Adipose tissue (tissue), 3 donors: ENCODE measurements around the gene SCAMP4. TPM values are rescaled to one million over a fixed set of nuclear protein-coding genes. Genes with fewer than 3 reads are reported as not detected.

Source experiments
- H3K27ac ChIP-seq: one replicate; pipeline ENCODE4 v1.5.1; 2013; ENCODE audit warnings: low read depth, low read length
- WGBS, 3 donors: extraction: QIAGEN DNeasy Blood & Tissue Kit; methylation state at CpG; one replicate each; pipeline ENCODE4 v1.1.7; 2013; 5-methylcytosine and 5-hydroxymethylcytosine counted together
- polyA plus RNA-seq, 3 donors: library from polyadenylated mRNA; stranded (reverse); fragments of 200-250 nt; gene quantifications; one replicate each; pipeline ENCODE4 v1.2.3, GENCODE V29; 2013
- donor health status: healthy with polysubstance abuse.
- donor health status: Bipolar disorder and iron deficiency.
- donor health status: healthy.

SCAMP4 gene
- polyA plus RNA-seq, 3 donors, result 18.7 to 29.2 (median 24.0) TPM

DNA sequence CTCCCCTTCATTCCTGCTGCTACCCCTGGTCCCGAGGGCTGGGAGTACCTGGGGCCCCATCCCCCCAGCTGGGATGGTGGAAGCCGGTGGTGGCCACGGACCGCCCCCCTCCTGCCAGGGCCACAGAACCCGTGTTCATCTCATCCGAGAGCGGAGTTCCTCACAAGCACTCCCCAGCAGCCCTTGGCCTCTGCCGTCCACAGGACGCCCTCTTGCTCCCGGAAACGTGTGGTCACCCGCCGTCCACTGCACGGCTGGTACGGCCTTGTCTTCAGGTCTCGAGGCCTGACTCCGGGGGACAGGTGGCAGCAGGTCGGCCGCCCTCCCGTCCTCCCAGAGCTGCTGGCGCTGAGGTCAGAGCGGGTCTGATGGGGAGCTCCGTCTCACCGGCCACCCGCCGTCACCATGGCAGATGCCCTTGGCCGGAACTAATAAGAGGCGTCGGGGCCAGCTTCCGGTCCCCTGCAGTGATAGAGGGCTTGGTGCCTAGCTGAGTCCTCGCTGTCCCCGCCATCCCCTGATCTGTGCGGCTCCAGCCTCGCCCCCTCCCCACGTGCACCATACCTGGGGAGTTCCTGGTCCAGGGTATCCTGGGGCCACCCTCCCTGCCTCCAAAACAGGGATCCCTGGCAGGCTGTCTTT, 19.2 kb downstream of the SCAMP4 start:
- 93 to 94% (median 93%) methylated on average over 31 to 35 of the region's 35 CpGs for WGBS, 3 donors
- H3K27ac ChIP-seq, result no peak overlapping the region

DNA sequence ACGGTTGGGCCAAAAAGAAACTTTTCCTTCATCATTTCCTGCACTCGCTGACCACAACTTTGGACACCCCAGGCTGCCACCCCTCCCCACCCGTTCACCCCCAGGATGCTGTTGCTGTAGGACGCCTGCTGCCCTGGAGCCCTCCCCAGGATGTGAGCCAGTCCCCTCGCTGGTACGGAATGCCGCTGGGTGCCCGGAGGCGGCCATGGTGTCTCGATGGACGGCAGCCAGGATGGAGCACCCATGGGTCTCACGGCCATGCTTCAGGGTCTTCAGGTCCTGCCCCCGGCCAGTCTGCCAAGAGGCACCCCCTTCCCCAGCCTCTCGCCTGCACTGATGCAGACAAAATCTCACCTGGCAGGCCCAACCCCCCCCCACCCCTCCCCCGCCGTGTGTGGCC, 20.3 kb downstream of the SCAMP4 start:
- 82 to 89% (median 82%) methylated on average over 16 of the region's 16 CpGs for WGBS, 3 donors
- H3K27ac ChIP-seq, result no peak overlapping the region

DNA sequence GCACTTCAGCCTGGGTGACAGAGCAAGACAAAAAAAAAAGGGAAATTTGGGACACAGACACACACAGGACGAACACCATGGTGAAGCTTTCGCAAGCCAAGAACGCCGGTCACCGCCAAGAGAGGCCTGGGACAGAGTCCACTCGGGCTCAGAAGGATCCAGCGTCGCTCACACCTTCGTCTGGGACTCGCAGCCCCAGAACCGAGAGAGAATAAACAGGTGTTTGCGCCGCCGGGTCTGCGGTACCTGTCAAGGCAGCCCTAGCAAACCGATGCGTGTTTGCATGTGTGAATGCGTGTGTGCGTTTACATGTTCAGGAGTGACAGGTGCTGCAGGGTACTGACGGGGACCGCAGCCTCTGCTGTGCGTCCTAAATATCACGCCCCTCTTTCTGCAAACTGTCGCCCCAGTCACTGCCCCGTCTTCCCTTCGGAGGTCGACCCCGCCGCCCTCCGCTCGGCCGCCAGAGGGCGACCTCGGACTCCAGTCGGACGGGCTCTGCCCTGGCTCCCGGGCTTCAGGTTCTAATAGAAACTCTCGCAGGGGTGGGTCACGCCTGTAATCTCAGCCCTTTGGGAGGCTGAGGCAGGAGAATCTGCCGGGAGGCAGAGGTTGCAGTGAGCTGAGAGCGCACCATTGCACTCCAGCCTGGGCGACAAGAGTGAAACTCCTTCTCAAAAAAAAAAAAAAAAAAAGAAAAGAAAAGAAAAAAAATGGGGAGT, 24.0 kb downstream of the SCAMP4 start:
- no peak overlapping the region for H3K27ac ChIP-seq
- WGBS, 3 donors, result 6 to 11% (median 10%) methylated on average over 41 to 42 of the region's 42 CpGs

DNA sequence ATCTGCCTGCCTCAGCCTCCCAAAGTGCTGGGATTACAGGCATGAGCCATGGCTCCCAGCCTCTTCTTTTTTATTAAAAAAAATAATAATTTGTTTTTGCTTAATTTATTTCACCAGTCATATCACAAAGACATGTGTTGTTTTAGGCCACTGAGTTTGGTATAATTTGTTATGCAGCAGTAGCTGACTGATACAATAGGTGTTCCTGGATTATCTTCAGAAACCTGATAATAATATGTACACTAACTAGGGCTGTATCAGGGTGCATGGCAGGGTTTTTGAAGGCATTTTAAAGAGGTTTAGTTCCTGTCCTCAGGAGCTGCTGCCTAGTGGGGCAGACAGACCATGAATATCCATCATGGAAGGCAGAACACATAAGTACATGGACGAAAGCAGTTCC, 26.2 kb downstream of the SCAMP4 start:
- H3K27ac ChIP-seq, result no peak overlapping the region
- WGBS, 3 donors, result 89 to 100% (median 93%) methylated on average over 1 of the region's 1 CpG

DNA sequence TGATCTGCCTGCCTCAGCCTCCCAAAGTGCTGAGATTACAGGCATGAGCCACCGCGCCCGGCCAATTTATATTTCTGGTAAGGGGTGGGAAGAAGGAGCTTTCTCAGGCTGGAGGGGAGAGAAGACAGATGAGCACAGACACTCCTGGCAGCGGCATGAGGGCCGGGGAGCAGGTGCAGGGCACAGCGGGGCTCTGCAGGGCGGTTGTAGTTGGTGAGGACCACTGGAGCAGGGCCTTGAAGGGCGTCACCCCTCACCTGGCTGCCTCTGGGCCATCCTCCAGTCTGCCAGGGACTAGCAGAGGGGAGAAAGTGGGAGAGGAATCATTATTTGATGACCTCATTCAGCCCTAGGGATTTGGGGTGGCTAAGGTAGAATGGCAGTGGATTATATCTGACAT, 27.2 kb downstream of the SCAMP4 start:
- 85 to 92% (median 89%) methylated on average over 8 of the region's 8 CpGs for WGBS, 3 donors

DNA sequence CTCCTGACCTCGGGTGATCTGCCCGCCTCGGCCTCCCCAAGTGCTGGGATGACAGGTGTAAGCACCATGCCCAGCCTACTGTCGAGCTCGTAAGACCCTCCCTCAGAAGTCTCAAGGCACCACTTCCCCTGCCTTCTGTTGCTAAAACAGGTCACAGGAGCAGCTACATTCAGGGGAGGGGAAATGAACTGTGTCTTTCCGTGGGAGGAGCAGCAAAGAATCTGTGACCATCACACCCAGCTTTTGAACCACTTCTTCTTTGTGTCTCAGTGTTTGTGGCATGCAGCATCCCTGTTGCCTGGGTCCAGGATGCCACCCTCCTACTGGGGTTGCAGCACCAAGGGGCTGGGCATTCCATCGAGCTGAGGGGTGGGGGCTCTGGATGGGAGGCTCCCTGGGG, 28.0 kb downstream of the SCAMP4 start:
- WGBS, 3 donors, result 71 to 75% (median 75%) methylated on average over 7 of the region's 7 CpGs
- H3K27ac ChIP-seq, result no peak overlapping the region

More for the DNA sequence above, 27.2 kb downstream of the SCAMP4 start:
- H3K27ac ChIP-seq, result no peak overlapping the region

DNA sequence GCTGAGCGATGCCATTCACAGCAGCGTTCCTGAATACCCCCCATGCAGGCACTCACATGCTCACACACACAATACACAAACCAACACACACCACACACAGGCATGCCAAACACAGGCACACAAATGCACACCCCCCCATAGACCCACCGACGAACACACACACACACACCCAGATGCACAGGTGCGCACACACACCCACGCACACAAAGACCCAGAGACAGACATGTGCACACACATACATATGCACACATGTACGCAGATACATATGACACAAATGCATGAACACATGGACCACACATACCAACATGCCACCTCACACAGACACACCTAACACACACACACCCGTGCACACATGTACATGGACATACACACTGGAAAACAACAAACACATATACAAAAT, 28.7 kb downstream of the SCAMP4 start:
- no peak overlapping the region for H3K27ac ChIP-seq
- WGBS, 3 donors, result 91 to 96% (median 93%) methylated on average over 8 of the region's 8 CpGs

DNA sequence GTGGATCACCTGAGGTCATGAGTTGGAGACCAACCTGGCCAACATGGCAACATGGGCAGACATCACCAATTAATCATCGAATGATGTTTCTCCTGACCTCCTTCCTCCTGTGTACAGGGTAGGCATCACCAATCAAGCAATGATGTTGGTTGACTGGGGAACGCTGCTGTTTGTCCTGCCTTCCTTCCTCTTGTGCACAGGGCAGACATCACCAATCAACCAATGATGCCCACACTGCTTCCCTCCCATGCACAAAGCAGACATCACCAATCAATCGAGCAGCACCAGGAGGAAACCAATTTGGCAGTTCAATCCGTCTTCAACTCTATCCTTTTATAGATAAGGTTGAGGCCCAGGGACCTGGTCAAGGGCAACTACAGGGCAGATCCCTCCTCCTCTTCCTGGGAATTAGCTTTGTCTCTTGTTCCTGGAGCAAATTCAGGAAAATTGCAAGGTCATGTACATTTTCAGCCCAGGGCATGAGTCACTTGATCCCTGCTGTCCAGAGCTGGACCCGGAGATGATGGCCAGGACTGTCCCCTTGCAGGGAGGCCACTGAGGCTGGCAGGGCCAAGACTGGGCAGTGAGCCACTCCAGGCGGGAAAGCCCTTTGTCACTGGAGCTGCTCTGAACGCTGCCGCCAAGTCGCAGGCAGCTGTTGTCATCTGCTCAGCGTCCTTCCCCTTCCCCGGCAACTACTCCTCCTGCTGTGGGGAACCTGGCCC, 30.4 kb downstream of the SCAMP4 start:
- H3K27ac ChIP-seq, result no peak overlapping the region
- 31 to 57% (median 49%) methylated on average over 11 of the region's 11 CpGs for WGBS, 3 donors

DNA sequence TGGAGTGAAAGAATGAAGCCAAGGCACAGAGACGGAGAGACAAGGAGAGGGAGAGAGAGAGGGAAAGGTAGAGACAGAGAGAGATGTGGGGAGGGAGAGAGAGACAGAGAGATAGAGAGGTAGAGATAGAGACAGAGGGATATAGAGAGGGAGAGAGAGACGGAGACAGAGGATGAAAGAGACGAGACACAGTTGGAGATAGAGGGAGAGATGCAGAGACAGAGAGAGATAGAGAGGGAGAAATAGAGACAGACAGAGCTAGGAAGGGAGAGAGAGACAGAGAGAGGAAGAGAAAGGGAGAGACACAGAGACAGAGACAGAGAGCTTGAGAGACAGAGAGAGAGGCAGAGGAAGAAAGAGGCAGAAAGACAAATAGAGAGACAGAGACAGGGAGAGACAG, 31.2 kb downstream of the SCAMP4 start:
- H3K27ac ChIP-seq, result no peak overlapping the region
- WGBS, 3 donors, result 83 to 92% (median 88%) methylated on average over 3 of the region's 3 CpGs

DNA sequence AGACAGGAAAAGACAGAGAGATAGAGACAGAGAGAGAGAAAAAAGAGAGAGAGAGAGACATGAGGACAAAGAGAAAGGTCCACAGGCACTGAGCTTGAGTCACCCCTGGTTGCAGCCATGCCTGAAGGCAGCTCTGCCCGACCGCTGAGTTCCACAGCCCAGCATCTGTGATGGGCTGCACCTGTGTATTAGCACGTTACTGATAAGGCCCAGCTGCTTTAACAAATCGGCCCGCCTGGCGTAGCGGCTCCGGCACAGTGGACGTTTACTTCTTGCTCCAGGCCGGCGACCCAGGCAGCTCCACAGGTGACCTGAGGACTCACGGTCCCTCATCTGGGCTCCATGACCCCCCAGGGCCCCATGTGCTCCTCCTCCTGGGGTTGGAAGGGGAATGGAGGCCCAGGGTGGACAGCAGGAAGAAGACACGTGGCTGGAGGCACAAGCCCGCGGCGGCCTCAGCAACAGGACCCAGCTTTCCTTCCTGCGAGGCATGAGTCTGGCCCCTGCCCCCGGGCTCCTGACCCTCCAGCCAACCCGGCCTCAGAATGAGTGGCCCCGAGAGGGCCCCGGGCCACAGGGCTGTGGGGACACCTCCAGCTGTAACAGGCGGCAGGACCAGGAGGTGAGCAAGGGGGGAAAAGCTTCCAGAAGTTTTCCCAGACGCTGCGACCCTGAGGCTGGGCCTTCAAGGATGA, 31.9 kb downstream of the SCAMP4 start:
- H3K27ac ChIP-seq, result no peak overlapping the region
- WGBS, 3 donors, result 89 to 92% (median 90%) methylated on average over 21 to 24 of the region's 24 CpGs

DNA sequence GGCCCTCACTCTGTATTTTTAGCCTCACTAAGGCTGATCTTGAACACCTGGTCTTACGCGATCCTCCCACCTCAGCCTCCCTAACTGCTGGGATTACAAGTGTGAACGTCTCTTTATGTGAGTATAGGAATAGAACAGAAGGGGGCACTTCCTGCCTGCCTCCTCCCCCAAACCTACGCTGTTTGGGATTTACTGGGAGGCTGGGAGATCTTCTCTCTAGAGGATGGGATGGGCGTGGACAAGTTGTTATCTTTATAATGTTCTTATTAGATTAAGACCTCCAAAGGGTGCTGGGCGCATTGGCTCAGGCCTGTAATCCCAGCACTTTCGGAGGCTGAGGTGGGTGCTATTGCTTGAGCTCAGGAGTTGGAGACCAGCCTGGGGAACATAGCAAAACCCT, 32.9 kb downstream of the SCAMP4 start:
- 74 to 88% (median 81%) methylated on average over 7 of the region's 7 CpGs for WGBS, 3 donors
- no peak overlapping the region for H3K27ac ChIP-seq

DNA sequence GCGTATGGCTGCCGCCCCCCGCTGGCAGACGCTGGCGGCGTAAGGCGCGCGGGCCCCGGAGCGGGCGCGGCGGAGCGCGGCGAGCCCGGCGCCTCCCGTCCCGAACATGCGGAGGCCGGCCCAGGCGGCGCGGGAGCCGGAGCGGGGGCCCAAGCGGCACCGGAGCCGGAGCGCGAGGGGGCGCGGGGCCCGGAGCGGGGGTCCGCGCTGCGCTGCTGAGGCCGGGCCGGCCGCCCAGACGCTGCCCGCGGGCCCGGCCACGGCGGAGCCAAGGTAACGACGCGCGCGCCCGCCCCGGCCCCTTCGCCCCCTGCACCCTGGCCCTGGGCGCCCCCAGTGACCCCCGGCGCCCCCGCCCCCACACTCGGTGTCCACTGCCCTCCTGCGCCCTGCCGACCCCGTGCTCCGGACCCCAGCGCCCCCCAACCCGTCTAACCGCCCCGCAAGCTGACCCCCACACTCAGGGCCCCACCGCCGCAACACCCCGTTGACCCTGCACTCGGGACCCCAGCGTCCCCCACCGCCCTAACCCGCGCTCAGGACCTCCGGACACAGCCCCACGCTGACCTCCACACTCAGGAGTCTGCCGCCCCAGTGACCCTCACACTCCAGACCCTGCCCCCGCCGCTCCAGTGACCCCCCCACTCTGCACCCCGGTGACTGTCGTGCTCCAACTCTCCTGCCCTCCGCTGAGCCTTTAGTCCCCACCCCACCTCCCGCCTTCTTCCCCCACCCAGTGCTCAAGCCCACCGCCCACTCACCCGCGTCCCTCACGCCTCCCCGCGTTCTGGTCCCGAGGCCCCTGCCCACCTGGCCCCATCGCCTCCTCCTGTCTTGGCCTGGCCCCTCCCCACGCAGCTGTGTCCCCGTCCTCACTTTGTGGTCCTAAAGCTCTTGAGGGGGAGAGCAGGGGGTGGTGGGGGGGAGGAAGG, 36.2 kb downstream of the SCAMP4 start, which contains the start of gene CSNK1G2:
Gene CSNK1G2 (plus strand): TSS at position 27 of the 932 bp plus-strand sequence. CDS start 28,601 bp downstream, outside the sequence.
- 1% methylated on average over 35 to 97 of the region's 97 CpGs for WGBS, 3 donors

DNA sequence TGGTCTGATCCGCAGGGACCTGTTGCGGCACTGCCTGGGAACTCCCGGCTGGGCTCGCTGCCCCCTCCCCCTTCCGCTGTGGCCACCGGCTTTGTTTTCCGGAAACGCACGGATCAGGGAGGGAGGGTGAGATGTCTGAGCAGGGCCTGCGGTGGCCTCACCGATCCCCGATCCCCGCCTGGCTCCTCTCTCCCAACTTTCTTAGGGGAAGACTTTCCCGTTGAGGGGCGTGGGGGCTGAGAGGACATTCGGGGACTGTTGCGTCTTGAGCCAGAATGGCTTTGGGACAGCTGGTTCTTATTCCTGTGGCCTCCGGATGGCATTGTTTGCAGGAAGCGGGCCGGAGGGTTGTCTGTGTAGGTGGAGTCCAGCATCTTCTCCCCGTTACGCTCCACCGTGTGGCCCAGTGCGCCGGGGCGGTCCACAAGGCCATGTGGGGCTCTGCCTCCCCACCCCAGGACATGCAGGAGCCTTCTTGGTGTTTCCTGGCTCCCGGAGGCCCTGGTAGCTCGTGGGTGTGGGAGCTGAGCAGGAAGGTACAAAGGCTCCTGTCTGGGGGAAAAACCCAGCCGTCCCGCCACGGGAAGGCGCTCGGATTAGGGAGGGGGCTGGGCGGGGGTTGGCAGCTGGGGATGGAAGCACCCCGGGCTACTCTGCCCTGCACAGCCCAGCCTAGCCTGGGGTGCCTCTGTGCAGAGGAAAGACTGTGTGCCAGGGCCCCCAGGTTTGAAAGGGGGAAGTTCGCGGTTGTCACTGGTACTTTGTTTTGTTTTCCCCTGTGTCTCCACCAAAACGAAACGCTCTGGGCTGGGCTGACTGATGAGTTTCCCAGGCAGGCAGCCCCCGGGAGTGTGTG, 37.1 kb downstream of the SCAMP4 start:
- WGBS, 3 donors, result 1 to 2% (median 1%) methylated on average over 38 to 40 of the region's 40 CpGs
- H3K27ac ChIP-seq, result peak overlapping the region; percentile 87

More for the DNA sequence above, 36.2 kb downstream of the SCAMP4 start, which contains the start of gene CSNK1G2:
- H3K27ac ChIP-seq, result peak within 1 kb of the TSS; percentile 98

DNA sequence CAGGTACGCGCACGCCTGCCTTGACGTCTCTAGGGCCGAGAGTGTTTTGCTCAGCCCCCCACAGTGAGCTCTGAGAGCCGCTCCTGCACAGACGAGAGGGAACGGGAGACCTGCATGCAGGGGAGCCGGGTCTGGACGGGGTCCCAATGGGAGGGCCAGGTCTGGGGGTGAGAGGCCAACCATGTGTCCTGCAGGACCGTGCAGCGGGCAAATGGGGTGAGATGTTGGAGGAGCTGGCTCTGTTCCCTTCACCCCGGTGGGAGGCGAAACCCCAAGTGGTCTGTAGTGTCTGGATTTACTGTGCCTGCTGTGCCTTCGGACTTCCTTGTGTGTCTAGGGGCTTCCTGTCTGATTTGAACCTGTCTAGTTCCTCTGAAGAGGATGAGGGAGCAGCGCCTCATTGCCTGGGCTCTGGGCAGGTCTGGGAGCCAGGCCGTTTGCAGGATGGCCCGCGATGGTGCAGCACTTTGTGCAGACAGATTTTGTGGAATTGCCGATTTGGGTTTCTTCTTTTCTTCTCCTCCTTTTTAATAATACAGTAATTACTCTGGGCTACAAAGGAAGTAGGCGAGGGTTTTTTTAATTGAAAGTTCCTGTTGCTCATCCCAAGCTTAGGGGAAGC, 37.8 kb downstream of the SCAMP4 start:
- H3K27ac ChIP-seq, result peak overlapping the region; percentile 70
- WGBS, 3 donors, result 14 to 43% (median 17%) methylated on average over 21 of the region's 21 CpGs

DNA sequence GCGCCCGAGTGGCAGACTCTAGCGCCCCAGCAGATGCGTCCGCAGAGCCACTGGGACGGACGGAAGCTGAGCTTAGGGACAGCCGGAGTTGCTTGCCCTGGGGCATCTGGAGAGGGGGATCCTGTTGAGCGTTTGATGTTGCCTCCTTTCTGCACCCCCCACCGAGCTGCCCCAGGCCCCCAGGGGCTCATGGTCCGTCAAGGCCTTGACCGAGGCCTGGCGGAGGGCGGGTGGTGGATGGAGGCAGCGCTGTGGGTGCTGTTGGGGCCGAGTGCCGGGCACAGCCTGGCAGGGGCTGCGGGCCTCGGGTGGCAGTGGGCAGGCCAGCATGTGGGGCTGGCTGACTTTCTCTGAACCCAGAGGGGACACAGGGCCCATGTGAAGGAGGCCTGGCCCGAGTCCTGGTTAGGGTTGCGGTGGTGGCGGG, 38.5 kb downstream of the SCAMP4 start:
- H3K27ac ChIP-seq, result no peak overlapping the region
- 77 to 91% (median 78%) methylated on average over 16 to 22 of the region's 22 CpGs for WGBS, 3 donors
